ENCODE results near the gene RFK. TPM values are rescaled to one million over a fixed set of nuclear protein-coding genes. Genes with fewer than 3 reads are reported as not detected.

The RFK gene
- polyA plus RNA-seq, 1 donor from 2014 or later, result 131 TPM

DNA sequence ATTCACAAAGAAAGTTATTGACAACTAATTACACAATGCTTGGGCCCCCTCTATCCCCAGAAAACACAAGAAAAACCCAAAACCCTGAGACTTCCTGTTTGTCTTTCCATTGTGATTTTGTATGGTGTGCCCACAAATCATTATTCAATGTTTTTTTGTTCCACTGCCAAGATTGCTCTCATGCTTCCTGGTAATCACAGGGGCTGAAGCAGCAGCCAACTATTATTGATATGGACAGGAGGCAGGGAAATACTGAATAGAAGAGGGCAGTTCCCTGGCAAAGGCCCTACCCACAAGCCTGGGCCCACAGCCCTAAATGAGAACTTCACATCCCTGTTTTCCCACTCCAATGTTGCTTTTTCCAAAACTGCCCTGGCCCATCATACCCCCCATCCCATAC lies 21.5 kb upstream of the RFK start:
- H4K20me1 ChIP-seq (ENCODE audit: insufficient read depth), result no peaks in the 10 kb centered on the region
- H3K9me2 ChIP-seq (ENCODE audit: insufficient read depth, low read length), result no peaks in the 10 kb centered on the region
- peaks cover 7% of the 10 kb centered on the region for H3K9me3 ChIP-seq (ENCODE audit: low read length)
- H3K9ac ChIP-seq (ENCODE audit: low read length), result no peak overlapping the region
- H3K4me2 ChIP-seq (ENCODE audit: low read length), result no peak overlapping the region
- no peaks in the 10 kb centered on the region for H3K79me2 ChIP-seq (replicated peaks; ENCODE audit: insufficient read depth, low read length)
- no peaks in the 10 kb centered on the region for H3K27me3 ChIP-seq (ENCODE audit: insufficient read depth, low read depth, low read length)
- H3K4me3 ChIP-seq (ENCODE audit: low read length), result no peak overlapping the region
- no peak overlapping the region for H3K27ac ChIP-seq (ENCODE audit: low read length)
- H2AFZ ChIP-seq (ENCODE audit: low read depth, low read length), result no peak overlapping the region
- H3F3A ChIP-seq (ENCODE audit: insufficient read depth, low read length, poor library complexity, severe bottlenecking), result no peaks in the 10 kb centered on the region
- no peaks in the 10 kb centered on the region for H3K36me3 ChIP-seq (ENCODE audit: insufficient read depth, low read length)
- TF ChIP-seq, protein P1, sequence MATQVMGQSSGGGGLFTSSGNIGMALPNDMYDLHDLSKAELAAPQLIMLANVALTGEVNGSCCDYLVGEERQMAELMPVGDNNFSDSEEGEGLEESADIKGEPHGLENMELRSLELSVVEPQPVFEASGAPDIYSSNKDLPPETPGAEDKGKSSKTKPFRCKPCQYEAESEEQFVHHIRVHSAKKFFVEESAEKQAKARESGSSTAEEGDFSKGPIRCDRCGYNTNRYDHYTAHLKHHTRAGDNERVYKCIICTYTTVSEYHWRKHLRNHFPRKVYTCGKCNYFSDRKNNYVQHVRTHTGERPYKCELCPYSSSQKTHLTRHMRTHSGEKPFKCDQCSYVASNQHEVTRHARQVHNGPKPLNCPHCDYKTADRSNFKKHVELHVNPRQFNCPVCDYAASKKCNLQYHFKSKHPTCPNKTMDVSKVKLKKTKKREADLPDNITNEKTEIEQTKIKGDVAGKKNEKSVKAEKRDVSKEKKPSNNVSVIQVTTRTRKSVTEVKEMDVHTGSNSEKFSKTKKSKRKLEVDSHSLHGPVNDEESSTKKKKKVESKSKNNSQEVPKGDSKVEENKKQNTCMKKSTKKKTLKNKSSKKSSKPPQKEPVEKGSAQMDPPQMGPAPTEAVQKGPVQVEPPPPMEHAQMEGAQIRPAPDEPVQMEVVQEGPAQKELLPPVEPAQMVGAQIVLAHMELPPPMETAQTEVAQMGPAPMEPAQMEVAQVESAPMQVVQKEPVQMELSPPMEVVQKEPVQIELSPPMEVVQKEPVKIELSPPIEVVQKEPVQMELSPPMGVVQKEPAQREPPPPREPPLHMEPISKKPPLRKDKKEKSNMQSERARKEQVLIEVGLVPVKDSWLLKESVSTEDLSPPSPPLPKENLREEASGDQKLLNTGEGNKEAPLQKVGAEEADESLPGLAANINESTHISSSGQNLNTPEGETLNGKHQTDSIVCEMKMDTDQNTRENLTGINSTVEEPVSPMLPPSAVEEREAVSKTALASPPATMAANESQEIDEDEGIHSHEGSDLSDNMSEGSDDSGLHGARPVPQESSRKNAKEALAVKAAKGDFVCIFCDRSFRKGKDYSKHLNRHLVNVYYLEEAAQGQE (IDR thresholded peaks at IDR 0.05; ENCODE audit: borderline replicate concordance), result no peak
- TF ChIP-seq RAD21 (conservative IDR thresholded peaks at IDR 0.05), result no peak
- no peak for TF ChIP-seq TAF1 (IDR thresholded peaks at IDR 0.05; ENCODE audit: low read depth)
- no peak for TF ChIP-seq SMC3 (conservative IDR thresholded peaks at IDR 0.05; ENCODE audit: poor library complexity)
- no peak for TF ChIP-seq EP300 (conservative IDR thresholded peaks at IDR 0.05; ENCODE audit: poor library complexity, severe bottlenecking)
- TF ChIP-seq EZH2 (IDR thresholded peaks at IDR 0.05; ENCODE audit: borderline replicate concordance, insufficient read depth, low read length, poor library complexity, severe bottlenecking), result no peak
- TF ChIP-seq POLR2AphosphoS5 (IDR thresholded peaks at IDR 0.05), result no peak
- no peak for TF ChIP-seq CTCF (IDR thresholded peaks at IDR 0.05; ENCODE audit: poor library complexity, severe bottlenecking)

GRCh38 chr9:76415154-76415553 lies 20.9 kb upstream of the RFK start:
- Histone ChIP-seq H3K9ac (ENCODE audit: low read length) (no peak overlapping the region), H4K20me1 (ENCODE audit: insufficient read depth) (no peaks in the 10 kb centered on the region), H3K4me3 (ENCODE audit: low read length) (no peak overlapping the region), H3K9me3 (ENCODE audit: low read length) (peaks cover 7% of the 10 kb centered on the region), H2AFZ (ENCODE audit: low read depth, low read length) (no peak overlapping the region), H3K27ac (ENCODE audit: low read length) (no peak overlapping the region), H3K79me2 (replicated peaks; ENCODE audit: insufficient read depth, low read length) (no peaks in the 10 kb centered on the region), H3K36me3 (ENCODE audit: insufficient read depth, low read length) (no peaks in the 10 kb centered on the region), H3K9me2 (ENCODE audit: insufficient read depth, low read length) (no peaks in the 10 kb centered on the region), H3K27me3 (ENCODE audit: insufficient read depth, low read depth, low read length) (no peaks in the 10 kb centered on the region), H3F3A (ENCODE audit: insufficient read depth, low read length, poor library complexity, severe bottlenecking) (no peaks in the 10 kb centered on the region), H3K4me2 (ENCODE audit: low read length) (no peak overlapping the region)
- TF ChIP-seq RAD21 (conservative IDR thresholded peaks at IDR 0.05) (no peak), EZH2 (IDR thresholded peaks at IDR 0.05; ENCODE audit: borderline replicate concordance, insufficient read depth, low read length, poor library complexity, severe bottlenecking) (no peak), TAF1 (IDR thresholded peaks at IDR 0.05; ENCODE audit: low read depth) (no peak), MXI1 (conservative IDR thresholded peaks at IDR 0.05; ENCODE audit: poor library complexity, severe bottlenecking) (no peak), SMC3 (conservative IDR thresholded peaks at IDR 0.05; ENCODE audit: poor library complexity) (no peak), EP300 (conservative IDR thresholded peaks at IDR 0.05; ENCODE audit: poor library complexity, severe bottlenecking) (no peak), CTCF (IDR thresholded peaks at IDR 0.05; ENCODE audit: poor library complexity, severe bottlenecking) (no peak), POLR2AphosphoS5 (IDR thresholded peaks at IDR 0.05) (no peak)
- TF ChIP-seq, protein P1 (IDR thresholded peaks at IDR 0.05; ENCODE audit: borderline replicate concordance), result no peak
